DMS53 (cell line): ENCODE measurements around the gene GRB10.
"Not testable (repeated sequence)": the region's sequence is repeated elsewhere in the genome, so short reads cannot be mapped to it uniquely, and the experiment has no call there.

Experiments
- DNase-seq: peaks from one replicate; lab custom pipeline; 2025; lab: John Stamatoyannopoulos, UW

GRB10 gene

DNA sequence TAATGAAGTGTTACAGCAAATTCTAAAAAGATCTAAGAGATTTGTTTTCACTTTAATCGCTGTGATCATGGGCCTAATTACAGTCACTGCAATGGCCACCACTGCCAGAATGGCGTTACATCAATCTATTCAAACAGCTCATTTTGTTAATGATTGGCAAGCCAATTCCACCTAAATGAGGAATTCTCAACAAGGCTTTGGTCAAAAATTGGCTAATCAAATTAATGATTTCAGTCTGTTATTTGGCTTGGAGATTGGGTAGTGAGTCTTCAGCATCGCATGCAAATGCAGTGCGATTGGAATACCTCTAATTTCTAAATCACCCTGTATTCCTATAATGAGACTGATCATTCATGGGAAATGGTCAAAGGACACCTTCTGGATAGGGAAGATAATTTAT is 200.4 kb downstream of the GRB10 start:
- not testable (repeated sequence) for DNase-seq

DNA sequence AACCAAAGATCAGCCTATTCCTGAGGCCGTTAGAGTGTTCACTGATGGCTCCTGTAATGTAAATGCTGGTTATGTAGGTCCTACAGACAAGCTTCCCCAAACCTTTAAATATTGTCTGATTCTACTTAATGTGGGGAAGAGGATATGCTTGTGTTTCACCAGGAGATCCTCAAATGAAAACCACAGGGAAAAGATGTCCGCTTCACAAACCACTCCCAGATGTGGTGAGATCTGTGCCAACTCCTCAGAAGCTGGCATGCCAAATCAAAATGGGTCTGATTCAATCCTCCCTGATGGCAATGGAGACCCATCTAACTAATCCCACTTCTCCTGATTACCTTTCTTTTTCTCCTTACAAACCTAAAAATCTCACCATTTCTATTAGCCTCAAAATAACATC is 202.0 kb downstream of the GRB10 start:
- not testable (repeated sequence) for DNase-seq

DNA sequence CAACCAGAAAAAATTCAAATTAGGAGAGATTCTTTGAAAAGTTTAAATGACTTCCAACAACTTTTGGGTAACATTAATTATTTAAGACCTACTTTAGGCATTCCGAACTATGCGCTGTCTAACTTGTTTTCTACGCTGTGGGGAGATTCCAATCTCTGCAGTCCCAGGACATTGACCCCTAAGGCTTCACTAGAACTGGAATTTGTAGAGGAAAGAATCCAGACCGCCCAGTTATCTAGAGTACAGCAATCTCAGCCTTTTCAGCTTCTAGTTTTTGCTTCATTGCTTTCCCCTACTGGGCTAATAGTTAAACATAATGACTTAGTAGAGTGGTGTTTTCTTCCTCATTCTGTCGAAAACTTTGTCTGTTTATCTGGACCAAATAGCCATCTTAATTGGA is 202.6 kb downstream of the GRB10 start:
- no peak for DNase-seq

DNA sequence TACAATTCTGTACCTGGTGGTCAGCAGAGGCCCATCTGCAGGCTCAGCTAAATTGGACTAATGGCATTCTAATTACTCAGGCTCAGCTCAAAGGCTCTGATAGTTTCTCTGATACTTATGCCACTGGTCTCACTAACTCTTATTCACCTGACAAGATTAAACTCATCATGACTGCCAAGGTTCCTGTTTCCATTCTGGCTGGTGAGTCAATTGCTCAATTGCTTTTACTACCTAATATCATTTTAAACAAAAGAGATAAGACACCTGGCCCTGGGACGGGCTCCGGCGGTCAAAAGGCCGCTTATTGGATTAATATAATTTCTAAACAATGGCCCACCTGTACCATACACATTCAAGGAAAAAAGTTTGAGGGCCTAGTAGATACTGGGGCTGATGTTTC is 204.6 kb downstream of the GRB10 start:
- DNase-seq, result not testable (repeated sequence)

DNA sequence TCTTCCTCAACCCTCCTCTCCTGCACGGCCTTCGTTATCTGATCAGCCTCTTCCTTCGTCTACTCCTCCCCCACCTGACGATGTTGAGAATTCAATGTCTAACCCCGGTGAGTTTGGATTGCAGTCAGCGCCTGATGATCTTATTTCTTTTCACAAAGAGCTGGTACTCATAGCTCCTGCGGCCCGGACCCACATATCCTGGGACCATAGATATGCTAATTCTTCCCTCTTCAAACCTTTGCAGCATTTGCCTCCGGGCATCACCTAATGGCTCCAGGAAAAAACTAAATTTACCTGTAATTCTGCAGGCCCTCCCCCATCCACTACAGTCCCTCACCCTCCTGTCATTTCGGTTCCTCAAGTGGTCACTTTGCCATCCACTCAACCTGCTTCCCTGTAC is 205.1 kb downstream of the GRB10 start:
- no peak for DNase-seq

DNA sequence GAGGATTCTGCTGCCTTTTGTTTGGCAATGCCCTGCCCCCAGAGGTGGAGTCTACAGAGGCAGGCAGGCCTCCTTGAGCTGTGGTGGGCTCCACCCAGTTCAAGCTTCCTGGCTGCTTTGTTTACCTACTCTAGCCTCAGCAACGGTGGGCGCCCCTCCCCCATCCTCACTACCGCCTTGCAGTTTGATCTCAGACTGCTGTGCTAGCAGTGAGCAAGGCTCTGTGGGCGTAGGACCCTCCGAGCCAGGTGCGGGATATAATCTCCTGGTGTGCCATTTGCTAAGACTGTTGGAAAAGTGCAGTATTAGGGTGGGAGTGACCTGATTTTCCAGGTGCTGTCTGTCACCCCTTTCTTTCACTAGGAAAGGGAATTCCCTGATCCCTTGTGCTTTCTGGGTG is 206.3 kb downstream of the GRB10 start:
- not testable (repeated sequence) for DNase-seq

DNA sequence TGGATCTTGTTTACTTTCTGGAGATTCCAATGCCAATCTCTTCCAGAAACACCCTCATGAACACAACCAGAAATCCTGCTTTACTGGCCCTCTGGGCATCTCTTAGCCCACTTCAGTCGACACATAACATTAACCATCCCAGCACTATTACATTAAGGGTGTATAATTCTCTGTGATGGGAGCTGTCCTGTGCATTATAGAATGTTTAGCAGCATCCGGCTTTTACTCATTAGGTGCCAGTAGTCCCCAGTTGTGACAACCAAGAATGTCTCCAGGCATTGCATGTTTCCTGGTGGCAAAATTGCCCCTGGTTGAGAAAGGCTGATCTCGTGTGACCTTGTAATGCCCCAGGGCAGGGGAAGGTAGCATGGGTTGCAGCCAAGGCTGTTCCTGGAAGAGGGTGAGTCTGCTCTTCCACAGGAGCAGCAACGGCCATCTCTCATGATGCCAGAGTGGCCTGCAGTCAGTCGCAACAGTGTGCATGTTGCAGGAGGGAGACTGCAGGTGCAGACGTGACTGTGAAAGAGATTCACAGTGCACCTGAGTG is 214.9 kb downstream of the GRB10 start:
- no peak for DNase-seq

DNA sequence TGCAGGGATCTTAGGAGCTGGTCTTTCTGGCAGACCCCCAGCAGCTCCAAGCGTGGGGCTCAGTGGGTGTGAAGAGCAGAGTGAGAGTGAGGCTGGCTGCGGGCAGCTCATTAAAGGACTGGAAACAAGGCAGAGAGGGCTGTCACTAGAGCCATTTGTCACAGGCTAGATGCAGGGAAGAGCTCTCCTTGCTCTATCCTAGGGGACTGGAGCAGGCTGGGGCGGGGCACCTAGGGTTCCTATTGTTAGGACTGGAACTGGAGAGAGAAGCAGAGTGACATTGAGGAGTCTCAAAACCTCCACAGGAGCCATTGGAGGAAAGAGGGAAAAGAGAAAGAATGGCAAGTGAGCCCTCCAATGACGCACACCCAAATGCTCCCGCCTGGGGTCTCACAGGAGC is 216.7 kb downstream of the GRB10 start:
- peak; percentile 36 for DNase-seq

DNA sequence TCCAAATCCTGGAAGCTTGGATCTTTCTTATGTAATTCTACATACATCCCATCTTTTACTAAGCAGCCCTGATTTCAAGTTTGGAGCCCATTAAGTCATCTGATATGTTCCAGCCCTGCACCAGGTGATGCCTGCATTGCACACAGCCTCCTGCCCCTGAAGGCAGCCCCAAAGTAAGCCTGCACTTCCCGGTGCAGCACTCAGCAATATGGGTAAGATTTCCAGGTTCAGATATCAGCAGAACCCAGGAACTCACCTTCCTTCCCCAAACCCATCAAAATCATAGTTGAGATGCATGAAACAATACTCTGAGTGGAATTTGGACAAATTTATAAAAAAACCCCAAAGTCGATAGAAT is 217.2 kb downstream of the GRB10 start:
- peak; percentile 78 for DNase-seq

DNA sequence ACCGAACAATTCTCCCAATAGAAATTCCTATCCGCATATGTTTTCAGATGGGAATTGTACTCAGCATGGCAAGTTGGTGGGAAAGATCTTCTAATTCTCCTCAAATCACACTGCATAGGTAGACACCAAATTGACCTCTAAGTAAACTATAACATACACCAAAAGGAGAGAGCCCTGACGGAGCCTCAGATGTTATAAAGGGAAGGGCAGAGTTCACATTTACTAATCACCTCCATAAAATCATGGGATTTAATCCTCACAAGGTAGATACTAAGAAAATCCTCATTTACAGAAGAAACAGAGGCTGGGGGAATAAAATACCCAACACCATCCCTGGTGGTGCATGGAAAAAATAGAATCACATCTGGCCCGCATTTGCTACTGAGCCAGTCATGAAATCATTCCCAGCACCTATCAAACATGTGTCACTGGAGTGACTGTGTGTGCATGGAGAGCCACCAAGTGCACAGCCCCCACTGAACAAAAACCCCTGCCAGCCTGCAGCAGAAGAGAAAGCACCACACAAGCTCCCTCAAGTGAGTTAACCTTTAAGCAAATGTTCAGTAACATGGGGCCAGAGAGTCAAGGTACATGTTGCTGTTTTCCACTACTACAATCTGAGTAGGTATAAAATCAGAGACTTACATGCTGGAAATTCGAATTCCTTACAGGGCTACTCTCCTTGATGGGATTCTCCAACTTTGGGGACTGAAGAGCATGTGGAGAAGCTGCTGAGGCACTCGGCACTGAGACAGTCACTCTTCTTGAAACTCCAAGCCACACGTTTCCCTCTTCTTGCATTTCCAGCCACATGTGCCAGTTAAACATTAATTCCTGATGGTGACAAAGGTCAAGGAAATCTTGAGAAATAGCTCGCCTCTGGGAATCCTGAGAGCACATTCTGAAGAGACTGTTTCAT is 217.8 kb downstream of the GRB10 start, which contains the start of gene DDC:
TSS of gene DDC (minus strand) at position 766 of the 919 bp plus-strand sequence. CDS start 21,320 bp downstream, outside the sequence.
- DNase-seq, result peak; percentile 78

DNA sequence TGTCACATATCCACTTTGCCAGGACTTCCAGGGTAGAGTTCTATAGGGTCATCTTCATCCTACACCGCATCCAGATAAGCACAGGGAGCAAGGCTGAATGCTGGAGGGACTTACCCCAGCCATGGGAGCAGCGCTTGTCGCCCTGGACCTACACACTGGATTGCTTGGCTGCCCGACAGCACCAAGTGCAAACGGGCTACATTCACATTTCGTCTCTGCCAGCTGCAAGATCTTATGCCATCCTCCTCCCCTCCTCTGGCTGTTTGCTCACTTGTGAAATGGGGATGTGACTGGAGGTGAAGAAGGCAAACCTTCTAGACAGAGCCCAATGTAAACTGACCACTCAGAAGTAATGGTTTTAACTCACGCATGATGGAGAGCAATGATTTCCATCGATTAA is 218.5 kb downstream of the GRB10 start:
- DNase-seq, result peak; percentile 72

DNA sequence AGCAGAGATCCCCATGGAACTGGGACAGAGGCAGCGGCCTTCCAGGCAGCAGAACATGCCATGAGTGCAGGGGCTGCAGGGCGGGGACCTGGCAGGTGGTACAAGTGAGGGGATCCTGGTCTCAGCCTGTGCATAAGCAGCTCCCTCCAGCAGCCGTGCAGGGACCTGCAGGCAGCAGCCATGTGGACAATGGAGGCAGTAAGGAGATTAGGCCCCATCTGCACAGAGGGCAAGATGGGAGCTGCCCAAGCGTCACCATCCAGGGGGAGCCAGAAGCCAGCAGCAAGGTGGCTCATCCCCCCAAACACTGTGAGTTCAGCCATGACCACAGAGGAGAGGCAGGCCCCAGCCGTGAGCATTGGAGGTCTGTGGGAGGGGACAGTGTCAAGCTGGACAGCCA is 220.6 kb downstream of the GRB10 start:
- DNase-seq, result peak; percentile 62

DNA sequence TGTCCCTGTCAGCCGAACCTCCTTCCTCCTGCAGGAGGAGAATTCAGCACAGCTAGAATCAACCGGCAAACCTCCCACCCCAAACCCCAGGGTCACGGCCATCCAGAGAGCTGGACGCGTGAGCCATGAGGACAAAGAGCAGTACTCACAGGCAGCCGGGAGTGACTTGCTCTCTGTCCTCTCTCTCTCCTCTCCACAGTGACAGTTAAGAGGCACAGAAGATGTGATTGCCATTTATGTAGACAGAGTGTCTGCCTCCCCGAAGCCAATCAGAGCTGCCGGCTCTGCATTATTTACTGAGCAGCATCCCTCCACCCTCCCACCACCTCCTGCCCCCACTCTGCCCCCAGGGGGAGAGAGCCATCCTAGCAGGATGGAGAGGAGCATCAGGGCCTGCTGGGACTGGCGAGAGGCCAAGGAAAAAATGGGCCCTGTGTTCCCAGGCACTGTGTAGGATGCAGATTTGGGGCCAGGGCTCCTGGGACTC is 221.8 kb downstream of the GRB10 start:
- DNase-seq, result peak; percentile 76

DNA sequence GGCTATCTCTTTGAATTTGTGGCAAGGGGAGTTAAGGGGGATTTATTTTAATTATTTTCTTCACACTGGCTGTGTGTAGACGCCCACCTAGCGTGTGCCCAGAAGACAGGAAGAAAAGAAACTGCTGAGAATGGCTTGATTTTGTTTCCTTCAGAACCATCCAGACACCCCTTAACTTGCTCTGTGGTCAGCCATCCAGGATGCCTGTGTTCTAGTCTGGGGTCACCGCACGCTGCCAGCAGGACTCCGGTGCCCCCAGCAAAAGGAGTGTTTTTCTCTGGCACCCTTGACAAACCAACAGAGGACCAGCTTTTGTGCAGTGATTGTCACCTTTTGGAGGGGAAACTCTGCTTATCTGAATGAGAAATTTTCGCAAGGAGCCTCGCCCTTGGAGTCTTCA is 222.8 kb downstream of the GRB10 start:
- no peak for DNase-seq

DNA sequence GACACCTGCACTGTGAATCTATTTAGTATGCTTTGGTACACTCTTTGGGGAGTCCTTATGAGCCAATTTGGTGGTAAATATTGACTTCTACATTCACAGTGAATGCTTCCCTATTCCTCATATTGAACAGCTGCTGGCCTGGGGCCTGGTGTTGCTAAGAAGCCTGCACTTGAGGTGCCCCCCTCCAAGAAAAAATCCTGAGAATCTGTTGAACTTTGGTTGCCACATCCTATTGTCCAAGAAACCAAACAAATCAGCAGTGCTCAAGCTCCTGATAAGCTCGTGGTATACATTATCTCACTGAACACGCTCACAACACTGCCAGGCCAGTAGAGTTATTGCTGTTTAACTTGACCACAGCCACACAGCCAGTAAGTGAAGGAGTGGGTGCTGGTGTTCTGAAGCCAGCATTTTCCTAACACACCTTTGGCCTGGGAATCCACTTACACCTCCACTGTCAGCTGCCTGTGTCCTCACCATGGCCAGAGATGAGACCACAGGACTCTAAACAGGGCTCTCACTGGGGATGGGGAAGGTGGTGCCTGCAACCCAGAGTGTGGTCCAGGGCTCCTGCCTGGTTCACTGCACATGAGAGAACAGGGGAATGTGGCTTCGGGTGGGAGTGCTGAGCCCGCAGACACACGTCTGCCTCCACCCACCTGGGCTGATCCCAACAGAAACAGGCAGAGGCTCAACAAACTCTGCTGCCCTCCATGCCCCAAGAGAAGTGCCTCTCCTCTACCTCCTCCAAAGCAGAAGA is 224.2 kb downstream of the GRB10 start:
- peak; percentile 91 for DNase-seq

DNA sequence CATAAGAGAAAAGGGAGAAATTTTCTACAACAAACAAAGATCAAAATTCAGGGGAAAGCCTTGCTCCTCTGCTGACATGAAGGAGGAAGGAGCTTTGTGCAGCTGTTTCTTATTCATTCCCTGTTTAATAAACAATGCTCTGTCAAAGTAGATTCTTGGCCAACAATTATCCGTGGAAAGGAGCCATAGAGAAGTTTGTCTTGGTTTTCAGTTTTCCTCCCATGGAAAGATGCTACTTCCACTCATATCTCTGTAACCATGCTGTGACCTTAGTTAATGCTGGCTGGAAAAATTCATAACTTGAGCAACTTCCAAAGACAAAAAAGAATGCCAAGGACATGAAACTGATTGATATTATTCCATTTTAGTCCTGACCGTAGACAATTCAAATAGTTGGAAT is 225.6 kb downstream of the GRB10 start:
- no peak for DNase-seq

DNA sequence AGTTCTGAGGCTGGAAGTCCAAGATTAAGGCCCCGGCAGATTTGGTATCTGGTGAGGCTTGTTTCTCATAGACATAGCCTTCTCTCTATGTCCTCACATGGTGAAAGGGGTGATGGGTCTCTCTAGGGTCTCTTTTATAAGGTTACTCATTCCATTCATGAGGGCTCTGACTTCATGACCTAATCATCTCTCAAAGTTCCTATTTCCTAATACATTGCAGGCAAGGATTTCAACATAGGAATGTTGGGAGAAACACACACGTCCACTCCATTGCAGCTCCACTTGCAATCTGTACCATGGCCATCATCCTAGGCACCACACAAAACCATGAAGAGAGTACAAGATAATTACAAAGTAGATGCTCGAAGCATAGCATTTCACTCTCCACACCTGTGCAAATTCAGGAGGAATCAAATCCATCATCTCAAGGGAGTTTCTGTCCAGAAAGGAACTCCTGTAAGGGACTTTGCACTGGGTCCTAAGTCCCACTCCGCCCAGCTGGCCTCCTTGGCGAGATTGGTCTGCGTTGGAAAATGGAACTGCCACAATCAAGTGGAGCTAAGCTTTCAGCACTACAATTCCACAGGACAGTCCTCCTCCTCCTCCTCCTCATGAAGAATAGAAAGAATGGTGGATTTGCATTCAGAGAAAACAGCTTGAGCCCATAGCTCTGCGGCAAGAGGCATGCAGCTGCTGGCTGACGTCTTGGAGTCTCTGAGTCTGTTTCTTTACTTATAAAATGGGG is 226.3 kb downstream of the GRB10 start:
- no peak for DNase-seq

DNA sequence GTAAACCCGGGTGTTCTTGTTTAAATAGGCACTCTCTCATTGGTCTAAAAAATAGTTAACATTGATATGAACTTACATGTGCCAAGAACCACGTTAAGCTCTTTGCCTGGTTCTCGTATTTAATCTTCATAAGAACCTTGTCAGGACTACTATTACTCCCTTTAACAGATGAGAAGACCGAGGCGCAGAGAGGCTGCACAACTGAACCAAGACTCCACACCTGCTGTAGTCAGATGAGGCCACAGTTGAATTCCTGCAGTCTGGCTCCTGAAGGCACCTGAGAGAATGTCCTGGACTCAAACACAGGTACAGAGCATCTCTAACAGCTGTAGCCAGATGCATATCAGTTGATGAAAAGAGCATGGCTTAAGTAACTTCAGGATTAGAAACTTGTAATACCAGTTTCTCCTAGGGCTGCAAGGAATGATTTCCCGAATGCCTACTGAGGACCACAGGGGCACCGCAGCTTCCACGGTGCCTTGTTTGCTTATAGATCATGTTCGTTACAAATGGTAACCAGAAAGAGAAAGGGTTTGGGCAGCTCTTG is 227.0 kb downstream of the GRB10 start:
- DNase-seq, result peak; percentile 74

DNA sequence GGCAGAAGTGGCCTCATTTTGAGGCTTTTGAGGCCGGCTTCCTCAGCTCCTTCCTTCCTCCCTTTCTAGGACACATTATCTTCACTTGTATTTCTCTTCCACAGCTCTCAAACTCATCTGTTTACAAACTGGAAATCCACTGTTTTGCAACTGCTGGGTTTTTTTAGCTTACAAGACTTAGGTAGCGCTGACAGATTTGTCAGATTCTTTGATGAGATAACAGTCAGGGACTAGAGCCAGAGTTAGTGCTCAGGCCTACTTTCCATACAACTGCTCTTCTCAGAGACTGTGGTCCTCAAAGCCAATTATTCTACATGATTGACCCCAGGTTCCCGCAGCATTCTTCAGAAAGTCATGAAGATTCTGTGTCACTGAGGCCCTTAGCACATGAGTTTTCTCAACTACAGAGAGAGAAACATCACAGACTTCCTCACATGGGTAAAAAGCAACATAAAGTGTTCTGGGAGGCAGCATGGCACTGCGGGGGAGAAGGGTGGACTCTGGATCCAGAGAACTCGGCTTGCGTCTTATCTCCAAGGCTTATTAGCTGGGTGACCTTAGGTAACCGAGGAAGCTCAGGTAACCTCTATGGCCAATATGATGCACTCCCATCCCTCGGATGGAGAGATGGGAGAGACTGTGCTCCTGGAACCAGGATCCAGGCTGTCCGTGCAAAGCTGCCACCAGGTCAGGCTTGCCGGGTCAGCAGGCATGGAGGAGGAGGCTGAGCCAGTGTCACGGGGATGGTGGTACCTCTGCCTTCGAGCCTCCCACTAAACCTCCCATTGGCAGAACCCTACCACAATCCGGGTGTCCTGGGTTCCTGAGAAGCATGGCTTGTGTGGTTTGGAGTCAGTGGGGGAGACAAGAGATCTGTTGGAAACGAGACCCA is 228.0 kb downstream of the GRB10 start:
- no peak for DNase-seq

DNA sequence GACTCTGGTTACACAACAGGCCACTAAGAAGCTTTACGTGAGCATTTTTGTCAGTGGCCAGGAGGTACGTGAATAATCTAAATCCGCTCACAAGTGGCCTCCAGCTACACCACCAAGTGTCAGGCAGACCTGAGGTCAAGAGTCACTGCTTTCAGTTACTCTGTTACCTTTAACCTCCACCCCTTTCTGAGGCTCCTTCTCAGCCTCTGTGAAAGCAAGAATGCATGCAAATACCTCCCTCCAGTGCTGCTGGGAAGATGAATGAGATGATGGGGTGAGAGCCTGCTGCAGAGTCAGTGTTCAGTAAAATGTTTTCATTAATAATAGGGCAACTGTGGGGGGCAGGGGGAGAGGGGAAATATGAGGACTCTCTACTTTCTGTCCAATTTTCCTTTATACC is 228.7 kb downstream of the GRB10 start:
- DNase-seq, result no peak

DNA sequence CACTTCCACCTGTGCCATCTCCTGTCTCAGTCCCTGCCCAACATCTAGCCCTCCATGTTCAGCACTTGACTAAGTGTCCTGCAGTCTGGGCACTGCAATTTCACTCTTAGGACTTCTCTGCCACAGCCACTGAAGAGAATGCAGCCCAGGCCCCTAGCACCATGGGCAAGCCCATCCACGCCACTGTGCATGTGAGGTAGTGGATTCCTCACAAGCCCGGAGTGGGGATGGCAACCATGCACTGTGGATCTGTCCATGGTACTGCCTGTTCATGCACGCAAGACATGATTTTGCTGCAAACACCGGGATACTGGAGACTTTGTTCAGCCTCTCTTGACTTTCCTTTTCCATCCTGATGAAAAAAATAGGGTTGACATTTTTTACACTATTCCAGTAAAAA is 229.8 kb downstream of the GRB10 start:
- DNase-seq, result peak; percentile 49
